OCI-LY3 (cell line): ENCODE data around the gene CSTPP1.

Source experiments
- H2AFZ ChIP-seq: fragments of 200-600, 300-600 bp; shearing (Covaris generic); 2 replicates; pipeline ENCODE4 v1.6.0; 2014; ENCODE audit warnings: antibody characterized with exemption, low read depth, low read length
- H3K27ac ChIP-seq: fragments of 200-600, 300-600 bp; sonication (generic); 2 replicates; pipeline ENCODE4 v1.5.1; 2014; ENCODE audit warnings: mild to moderate bottlenecking, low read length, moderate library complexity, mixed read lengths
- H3K27me3 ChIP-seq: fragments of 200-600, 300-600 bp; sonication (generic); 2 replicates; pipeline ENCODE4 v1.6.1; 2014; ENCODE audit warnings: low read depth, low read length, mixed read lengths
- H3K36me3 ChIP-seq: fragments of 200-600, 300-600 bp; sonication (generic); replicated peaks from 2 replicates; pipeline ENCODE3; 2014; ENCODE audit warnings: low read depth, low read length, mixed read lengths
- H3K4me1 ChIP-seq: fragments of 300-600, 200-600 bp; sonication (generic); 2 replicates; pipeline ENCODE4 v1.6.1; 2014; ENCODE audit warnings: low read length, mixed read lengths
- H3K4me2 ChIP-seq: fragments of 200-600, 300-600 bp; sonication (generic); 2 replicates; pipeline ENCODE4 v1.6.1; 2014; ENCODE audit warnings: low read length, mixed read lengths
- H3K4me3 ChIP-seq: fragments of 300-600, 200-600 bp; sonication (generic); 2 replicates; pipeline ENCODE4 v1.5.1; 2014; ENCODE audit warnings: antibody characterized with exemption, mild to moderate bottlenecking, low read length, moderate library complexity
- H3K79me2 ChIP-seq: fragments of 300-600, 200-600 bp; shearing (Covaris generic); 2 replicates; pipeline ENCODE4 v1.6.1; 2014; ENCODE audit warnings: mild to moderate bottlenecking, low read length, mixed read lengths
- H3K9ac ChIP-seq: fragments of 300-600, 200-600 bp; shearing (Covaris generic); 2 replicates; pipeline ENCODE4 v1.6.0; 2014; ENCODE audit warnings: mild to moderate bottlenecking, low read length, moderate library complexity
- H3K9me3 ChIP-seq: fragments of 200-600, 300-600 bp; shearing (Covaris generic); 2 replicates; pipeline ENCODE4 v1.6.1; 2014; ENCODE audit warnings: low read length, mixed read lengths; ENCODE audit not compliant: insufficient read depth
- H4K20me1 ChIP-seq: fragments of 200-600, 300-600 bp; sonication (generic); 2 replicates; pipeline ENCODE4 v1.6.1; 2016; ENCODE audit warnings: low read length, mixed read lengths; ENCODE audit not compliant: insufficient read depth
- EZH2phosphoT487 ChIP-seq: fragments of 200-600 bp; shearing (Covaris generic); IDR thresholded peaks from 2 replicates; pipeline ENCODE4 v1.6.1; 2018; ENCODE audit warnings: antibody characterized with exemption, mixed run types, low read depth
- TF ChIP-seq, protein P1 (sequence below): fragments of 200-600, 300-600 bp; sonication (generic); IDR thresholded peaks from 2 replicates; pipeline ENCODE4 v1.5.1; 2014; ENCODE audit warnings: antibody characterized with exemption, low read length, low read depth

The CSTPP1 gene

DNA sequence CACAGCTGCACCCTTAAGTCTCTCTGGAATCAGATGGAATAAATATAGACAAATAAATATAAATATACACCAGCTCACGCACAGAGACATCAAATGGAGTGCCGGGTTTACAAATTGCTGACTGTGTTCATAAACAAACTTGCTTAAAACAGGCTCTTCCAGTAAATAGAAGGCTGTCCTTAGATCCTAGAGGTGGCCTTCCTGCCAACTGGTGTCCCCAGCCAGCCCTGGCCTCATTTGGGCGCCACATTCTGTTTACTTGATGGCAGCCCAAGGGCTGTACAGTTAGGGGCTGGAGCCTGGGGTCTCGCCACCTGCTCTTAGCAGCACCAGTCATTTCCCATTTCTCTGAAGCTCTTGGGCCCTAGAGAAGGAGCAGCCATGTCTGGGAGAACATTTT is 219.3 kb downstream of the CSTPP1 start:
- TF ChIP-seq, protein P1, sequence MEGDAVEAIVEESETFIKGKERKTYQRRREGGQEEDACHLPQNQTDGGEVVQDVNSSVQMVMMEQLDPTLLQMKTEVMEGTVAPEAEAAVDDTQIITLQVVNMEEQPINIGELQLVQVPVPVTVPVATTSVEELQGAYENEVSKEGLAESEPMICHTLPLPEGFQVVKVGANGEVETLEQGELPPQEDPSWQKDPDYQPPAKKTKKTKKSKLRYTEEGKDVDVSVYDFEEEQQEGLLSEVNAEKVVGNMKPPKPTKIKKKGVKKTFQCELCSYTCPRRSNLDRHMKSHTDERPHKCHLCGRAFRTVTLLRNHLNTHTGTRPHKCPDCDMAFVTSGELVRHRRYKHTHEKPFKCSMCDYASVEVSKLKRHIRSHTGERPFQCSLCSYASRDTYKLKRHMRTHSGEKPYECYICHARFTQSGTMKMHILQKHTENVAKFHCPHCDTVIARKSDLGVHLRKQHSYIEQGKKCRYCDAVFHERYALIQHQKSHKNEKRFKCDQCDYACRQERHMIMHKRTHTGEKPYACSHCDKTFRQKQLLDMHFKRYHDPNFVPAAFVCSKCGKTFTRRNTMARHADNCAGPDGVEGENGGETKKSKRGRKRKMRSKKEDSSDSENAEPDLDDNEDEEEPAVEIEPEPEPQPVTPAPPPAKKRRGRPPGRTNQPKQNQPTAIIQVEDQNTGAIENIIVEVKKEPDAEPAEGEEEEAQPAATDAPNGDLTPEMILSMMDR = no peak
- TF ChIP-seq EZH2phosphoT487 = no peak
- Histone ChIP-seq H3K4me2 (no peak overlapping the region), H3K4me3 (no peak overlapping the region), H3K79me2 (no peaks in the 10 kb centered on the region), H2AFZ (no peak overlapping the region), H3K9ac (no peak overlapping the region), H3K27me3 (no peaks in the 10 kb centered on the region), H3K36me3 (no peaks in the 10 kb centered on the region), H3K9me3 (no peaks in the 10 kb centered on the region), H3K27ac (no peak overlapping the region), H4K20me1 (no peaks in the 10 kb centered on the region), H3K4me1 (no peaks in the 10 kb centered on the region)

- Histone ChIP-seq H3K36me3 (no peaks in the 10 kb centered on the region), H3K9me3 (no peaks in the 10 kb centered on the region), H3K27ac (no peak overlapping the region), H3K27me3 (no peaks in the 10 kb centered on the region), H3K4me2 (no peak overlapping the region), H3K9ac (no peak overlapping the region), H4K20me1 (peaks cover 3% of the 10 kb centered on the region; the same call in 1 of the 2 replicates), H3K4me1 (no peaks in the 10 kb centered on the region), H3K79me2 (no peaks in the 10 kb centered on the region), H2AFZ (no peak overlapping the region), H3K4me3 (no peak overlapping the region)
- TF ChIP-seq, protein P1 = no peak
- no peak for TF ChIP-seq EZH2phosphoT487
These were observed 219.8 kb downstream of the CSTPP1 start for GRCh38 chr11:47156333-47156732.

DNA sequence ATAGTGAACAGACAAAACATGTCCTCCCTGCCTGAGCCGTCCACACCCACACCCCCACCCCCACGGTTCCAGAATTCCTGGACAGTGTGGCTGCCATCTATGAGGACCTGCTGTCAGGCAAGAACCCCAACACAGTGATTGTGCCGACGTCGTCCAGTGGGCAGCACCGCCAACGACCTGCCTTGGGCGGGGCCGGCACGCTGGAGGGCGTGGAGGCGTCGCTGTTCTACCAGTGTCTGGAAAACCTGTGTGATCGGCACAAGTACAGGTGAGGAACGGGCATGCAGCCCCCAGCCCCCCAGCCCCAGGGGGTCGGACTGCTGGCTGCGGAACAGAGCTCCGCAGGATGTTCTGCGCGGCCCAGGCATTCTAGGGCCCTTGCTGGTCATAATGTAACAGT is 220.4 kb downstream of the CSTPP1 start:
- Histone ChIP-seq H3K4me3 (no peak overlapping the region), H3K4me2 (no peak overlapping the region), H3K79me2 (no peaks in the 10 kb centered on the region), H2AFZ (no peak overlapping the region), H3K9ac (no peak overlapping the region), H3K9me3 (no peaks in the 10 kb centered on the region), H4K20me1 (peaks cover 6% of the 10 kb centered on the region), H3K27ac (no peak overlapping the region), H3K36me3 (no peaks in the 10 kb centered on the region), H3K27me3 (no peaks in the 10 kb centered on the region), H3K4me1 (no peaks in the 10 kb centered on the region)
- TF ChIP-seq, protein P1 = no peak
- no peak for TF ChIP-seq EZH2phosphoT487

DNA sequence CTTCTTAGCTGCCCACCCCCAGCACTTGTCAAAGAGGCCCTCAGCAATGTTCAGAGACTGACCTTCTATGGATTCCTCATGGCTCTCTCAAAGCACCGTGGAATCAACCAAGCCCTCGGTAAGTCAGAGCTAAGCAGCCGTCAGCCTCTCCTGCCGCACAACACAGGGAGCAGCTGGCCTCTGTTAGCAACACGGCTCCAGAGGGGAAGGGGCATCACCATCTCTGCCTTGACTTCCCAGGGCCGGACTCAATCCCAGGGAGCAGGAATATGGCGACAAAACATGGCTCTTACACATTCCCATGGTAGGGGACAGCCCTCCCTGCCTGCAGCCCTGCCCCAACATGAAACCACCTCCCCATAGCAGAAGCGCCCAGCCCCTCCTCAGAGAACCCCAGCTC is 221.2 kb downstream of the CSTPP1 start:
- H3K79me2 ChIP-seq = no peaks in the 10 kb centered on the region
- no peak overlapping the region for H3K27ac ChIP-seq
- no peak overlapping the region for H3K9ac ChIP-seq
- TF ChIP-seq, protein P1 = no peak
- TF ChIP-seq EZH2phosphoT487 = no peak
- no peaks in the 10 kb centered on the region for H3K9me3 ChIP-seq
- H3K4me2 ChIP-seq = no peak overlapping the region
- H3K4me3 ChIP-seq = no peak overlapping the region
- H3K36me3 ChIP-seq = no peaks in the 10 kb centered on the region
- H3K4me1 ChIP-seq = no peaks in the 10 kb centered on the region
- H3K27me3 ChIP-seq = no peaks in the 10 kb centered on the region
- H2AFZ ChIP-seq = no peak overlapping the region
- peaks cover 10% of the 10 kb centered on the region for H4K20me1 ChIP-seq
